Stimulated activated CD4-positive, alpha-beta T cell treated with anti-CD3 and anti-CD28 coated beads, TNF-alpha, amount 100 ng/mL, for 24 hours (primary cell): ENCODE results near the gene MYO9A.
"Not testable (repeated sequence)": the region's sequence is repeated elsewhere in the genome, so short reads cannot be mapped to it uniquely, and the experiment has no call there.

ENCODE experiments used
- DNase-seq, 3 experiments: peaks; one replicate each; pipeline ENCODE4 v3.0.0-alpha.2; 2020; ENCODE audit warnings: low read depth in 3 of 3

Gene MYO9A

GRCh38 chr15:72140088-72140487, 22.1 kb upstream of the MYO9A start:
- no peak for DNase-seq

DNA sequence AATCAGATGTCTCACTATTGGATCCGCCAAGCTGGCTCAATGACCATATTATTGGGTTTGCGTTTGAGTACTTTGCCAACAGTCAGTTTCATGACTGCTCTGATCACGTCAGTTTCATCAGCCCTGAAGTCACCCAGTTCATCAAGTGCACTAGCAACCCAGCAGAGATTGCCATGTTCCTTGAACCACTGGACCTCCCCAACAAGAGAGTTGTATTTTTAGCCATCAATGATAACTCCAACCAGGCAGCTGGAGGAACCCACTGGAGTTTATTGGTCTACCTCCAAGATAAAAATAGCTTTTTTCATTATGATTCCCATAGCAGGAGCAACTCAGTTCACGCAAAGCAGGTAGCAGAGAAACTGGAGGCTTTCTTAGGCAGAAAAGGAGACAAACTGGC, 21.7 kb upstream of the MYO9A start:
- no peak for DNase-seq

GRCh38 chr15:72136170-72137051, 18.5 kb upstream of the MYO9A start:
- no peak for DNase-seq

DNA sequence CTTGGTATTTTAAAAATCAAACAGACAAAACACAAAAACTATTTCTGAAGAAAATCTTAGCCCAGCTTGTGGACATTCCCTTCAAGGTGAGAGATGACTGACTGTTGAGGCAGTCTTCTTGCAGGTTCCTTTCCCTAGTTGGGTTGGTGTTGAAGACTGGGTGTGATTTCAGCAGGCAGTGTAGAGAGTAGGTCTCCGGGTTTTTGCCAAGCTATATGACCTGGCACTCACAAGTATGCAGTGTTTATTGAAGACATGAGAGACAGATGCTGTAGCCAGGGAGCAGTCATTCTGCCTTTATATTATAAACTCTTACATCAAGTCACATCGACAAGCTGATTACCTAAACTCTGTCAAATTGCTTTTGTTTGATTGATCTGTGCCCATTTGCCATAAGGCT, 17.8 kb upstream of the MYO9A start:
- no peak for DNase-seq

DNA sequence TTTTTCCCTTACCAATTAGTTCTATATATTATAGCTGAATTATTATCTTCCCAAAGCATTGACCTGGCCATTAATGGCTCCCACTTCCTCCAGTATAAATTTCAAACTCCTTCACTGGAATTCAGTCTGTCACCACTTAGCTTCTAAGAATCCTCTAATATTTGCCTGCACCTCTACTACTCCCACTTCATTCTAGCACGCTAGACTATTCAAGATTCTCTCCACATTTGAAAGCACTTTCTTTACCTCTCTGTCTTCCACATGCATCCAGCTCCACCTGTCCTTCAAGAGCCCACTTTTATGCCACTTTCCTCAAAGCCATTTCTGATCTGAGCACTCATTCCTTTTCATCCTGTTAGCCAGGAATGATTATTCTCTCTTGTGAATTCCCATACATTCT, 15.3 kb upstream of the MYO9A start:
- no peak for DNase-seq

GRCh38 chr15:72131922-72132321, 14.0 kb upstream of the MYO9A start:
- DNase-seq: no peak

DNA sequence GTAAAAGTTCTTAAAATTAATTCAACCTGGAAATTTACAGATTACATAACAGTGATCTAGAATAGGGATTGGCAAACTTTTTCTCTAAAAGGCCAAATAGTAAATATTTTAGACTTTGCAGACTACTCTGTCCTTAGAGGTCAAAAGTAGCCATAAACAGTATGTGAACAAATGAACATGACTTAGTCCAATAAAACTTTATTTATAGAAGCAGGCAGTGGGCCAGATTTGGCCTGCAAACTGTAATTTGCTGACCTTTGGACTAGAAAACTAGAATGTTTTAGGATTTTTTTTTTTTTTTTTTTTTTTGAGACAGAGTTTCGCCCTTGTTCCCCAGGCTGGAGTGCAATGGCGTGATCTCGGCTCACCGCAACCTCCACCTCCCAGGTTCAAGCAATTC, 12.3 kb upstream of the MYO9A start:
- DNase-seq: no peak

DNA sequence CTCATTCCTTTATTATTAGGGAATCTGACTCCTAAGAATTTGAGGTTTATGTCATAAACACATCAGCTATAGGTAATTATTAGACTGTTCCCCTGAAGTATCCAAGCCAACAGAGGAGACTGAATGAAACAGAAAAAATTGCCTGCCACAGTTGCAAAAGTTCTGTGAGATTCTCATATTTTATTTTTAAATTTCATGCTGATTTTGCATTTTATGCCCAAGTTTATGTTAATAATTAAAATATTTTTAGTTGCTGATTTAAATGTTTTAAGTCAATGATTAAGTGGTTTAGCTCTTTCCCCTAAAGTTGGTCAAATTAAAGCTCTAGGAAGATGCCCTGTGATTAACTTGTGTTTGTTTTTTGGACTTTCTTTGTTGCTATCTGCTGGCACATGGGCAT, 10.4 kb upstream of the MYO9A start:
- DNase-seq: no peak

DNA sequence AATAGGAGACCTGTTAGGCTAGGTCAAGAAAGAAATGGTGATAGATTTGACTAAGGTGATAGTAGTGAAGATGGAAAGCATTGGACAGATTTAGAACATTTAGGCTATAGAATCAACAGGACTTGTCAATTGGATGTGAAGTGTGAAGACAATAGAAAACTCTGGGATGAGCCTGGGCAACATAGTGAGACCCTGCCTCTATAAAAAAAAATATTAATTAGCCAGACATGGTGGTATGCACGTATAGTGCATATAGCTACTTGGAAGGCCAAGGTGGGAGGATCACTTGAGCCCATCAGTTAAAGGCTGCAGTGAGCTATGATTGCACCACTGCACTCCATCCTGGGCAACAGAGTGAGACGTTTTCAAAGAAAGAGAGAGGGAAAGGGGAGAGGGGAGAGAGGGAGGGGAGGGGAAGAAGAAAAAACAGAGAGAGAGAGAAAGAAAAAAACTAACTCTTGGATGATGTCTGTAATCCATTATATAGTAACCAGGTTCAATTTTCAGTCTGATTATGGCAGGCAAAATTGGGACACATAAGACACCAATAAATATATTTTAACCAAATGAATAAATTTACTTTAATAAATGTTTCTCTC, 9.9 kb upstream of the MYO9A start:
- no peak for DNase-seq

DNA sequence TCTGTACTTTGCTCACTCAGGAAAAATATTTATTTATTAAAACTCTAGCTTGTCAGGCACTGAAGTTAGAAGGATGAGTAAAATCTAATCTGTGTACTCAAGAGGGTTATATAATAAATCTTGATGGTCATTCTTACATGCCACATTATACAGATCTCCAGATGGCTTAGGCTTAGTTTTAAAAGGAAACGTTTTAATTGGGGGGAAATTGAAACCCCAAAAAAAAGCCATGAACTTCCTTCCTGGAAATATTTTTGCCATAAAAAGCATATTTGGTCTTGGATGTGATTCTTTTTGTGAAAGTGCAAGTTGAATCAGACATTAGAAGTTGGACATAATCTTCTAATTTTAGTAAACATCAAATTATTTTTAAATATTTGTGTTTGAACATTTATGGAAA, 6.3 kb upstream of the MYO9A start:
- no peak for DNase-seq

- peak; percentile 35 to 77 (median 35) for DNase-seq
Observed at GRCh38 chr15:72117486-72118016, 399 bp downstream of the MYO9A start.

- DNase-seq: peak in 2 of 3 experiments; percentile 1 to 17
Observed at GRCh38 chr15:72116731-72117485, 1.0 kb downstream of the MYO9A start.

- DNase-seq: no peak
Observed at GRCh38 chr15:72113347-72114031, 4.5 kb downstream of the MYO9A start.

GRCh38 chr15:72112805-72113204, 5.1 kb downstream of the MYO9A start:
- no peak for DNase-seq

DNA sequence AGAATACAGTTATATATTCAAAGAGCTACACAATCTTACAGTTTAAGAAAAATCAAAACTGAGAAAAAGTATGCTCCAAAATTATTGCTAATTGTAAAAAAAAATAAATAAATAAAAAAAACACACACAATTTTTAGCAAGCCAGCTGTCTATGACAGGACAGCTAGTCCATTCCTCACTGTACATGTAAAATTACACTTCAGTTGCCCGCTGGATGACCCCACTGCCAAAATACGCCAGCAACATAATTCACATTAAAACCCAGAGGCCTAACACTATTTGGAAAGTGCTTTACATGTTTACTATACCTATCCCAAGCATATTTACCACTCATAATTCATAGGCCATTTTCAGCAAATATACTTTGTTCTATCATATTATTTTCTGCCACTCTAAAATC, 5.8 kb downstream of the MYO9A start:
- DNase-seq: no peak

GRCh38 chr15:72110355-72110754, 7.6 kb downstream of the MYO9A start:
- no peak for DNase-seq

DNA sequence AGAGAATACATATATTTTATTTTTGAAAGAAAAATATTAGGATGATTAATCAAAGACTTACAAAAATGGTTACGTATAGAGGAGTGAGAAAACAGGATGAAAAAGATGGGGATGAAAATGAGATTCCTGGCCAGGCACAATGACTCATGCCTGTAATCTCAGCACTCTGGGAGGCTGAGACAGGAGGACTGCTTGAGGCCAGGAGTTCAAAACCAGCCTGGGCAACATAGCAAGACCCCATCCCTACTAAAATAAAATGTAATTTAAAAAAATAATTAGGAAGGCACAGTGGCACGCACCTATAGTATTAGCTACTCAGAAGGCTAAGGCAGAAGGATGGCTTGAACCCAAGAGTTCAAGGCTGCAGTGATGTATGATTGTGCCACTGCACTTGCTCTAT, 11.9 kb downstream of the MYO9A start:
- no peak for DNase-seq

DNA sequence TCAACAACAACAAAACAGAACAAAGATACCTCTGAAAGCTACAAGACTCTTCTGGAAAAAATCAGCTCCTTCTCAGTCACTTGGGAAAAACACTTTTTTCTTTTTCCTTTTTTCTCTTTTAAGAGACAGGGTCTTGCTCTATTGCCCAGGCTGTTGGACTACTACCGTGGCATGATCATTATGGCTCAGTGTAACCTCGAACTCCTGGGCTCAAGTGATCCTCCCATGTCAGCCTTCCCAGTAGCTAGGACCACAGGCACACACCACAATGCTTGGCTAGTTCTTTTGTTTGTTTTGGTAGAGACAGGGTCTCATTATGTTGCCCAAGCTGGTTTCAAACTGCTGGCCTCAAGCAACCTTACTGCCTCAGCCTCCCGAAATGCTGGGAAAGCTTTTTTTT, 12.8 kb downstream of the MYO9A start:
- DNase-seq: no peak

DNA sequence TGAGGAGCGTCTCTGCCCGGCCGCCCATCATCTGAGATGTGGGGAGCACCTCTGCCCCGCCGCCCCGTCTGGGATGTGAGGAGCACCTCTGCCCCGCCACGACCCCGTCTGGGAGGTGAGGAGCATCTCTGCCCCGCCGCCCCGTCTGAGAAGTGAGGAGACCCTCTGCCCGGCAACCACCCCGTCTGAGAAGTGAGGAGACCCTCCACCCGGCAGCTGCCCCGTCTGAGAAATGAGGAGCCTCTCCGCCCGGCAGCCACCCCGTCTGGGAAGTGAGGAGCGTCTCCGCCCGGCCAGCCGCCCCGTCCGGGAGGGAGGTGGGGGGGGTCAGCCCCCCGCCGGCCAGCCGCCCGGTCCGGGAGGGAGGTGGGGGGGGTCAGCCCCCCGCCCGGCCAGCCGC, 17.4 kb downstream of the MYO9A start:
- not testable (repeated sequence) for DNase-seq

DNA sequence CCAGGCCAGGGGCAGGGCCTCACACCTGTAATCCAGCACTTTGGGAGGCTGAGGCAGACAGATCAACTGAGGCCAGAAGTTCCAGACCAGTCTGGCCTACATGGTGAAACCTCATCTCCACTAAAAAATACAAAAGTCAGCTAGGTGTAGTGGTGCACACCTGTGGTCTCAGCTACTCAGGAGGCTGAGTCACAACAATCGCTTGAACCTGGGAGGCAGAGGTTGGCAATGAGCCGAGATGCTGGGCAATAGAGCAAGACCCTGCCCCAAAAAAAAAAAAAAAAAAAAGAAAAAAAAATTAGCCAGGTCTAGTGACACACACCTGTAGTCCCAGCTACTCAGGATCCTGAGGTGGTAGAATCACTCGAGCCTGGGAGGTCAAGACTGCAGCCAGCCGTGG, 18.8 kb downstream of the MYO9A start:
- DNase-seq: no peak

DNA sequence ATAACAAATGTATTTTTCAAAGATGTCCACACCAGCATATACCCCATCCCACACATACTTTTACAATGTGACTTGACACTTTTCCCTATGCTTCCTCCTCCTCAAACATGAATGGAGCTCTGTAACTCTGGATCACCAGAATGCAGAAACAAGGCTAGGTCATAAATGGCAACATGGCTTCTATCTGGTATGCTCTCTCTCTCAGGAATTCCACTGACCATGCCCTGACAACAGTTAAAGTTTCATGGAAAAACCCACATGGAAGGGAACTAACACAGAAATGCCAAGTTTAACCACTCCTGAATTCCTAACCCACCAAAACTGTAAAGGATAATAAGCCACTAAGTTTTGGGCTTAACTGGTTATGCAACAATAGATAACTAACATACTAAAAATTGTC, 19.9 kb downstream of the MYO9A start:
- DNase-seq: no peak

DNA sequence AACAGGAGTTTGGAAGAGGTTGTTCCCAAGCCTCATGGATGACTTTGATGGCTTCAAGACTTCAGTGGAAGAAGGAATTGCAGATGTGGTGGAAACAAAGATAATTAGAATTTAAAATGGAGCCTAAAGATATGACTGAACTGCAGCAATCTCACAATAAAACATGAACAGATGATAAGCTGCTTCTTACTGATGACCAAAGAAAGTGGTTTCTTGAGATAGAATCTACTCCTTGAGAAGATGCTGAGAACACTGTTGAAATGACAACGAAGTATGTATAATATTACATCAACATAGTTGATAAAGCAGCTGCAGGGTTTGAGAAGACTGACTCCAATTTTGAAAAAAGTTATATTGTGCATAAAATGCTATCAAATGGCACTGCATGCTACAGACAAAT, 21.2 kb downstream of the MYO9A start:
- DNase-seq: no peak
